Activated CD8-positive, alpha-beta memory T cell treated with anti-CD3 and anti-CD28 coated beads for 4 hours (primary cell): Measurements from ENCODE around the gene GORASP1.

ENCODE experiments used
- DNase-seq, 2 donors: peaks; one replicate each; pipeline ENCODE4 v3.0.0-alpha.2; 2020; ENCODE audit warnings: low read depth in 2 of 2

GORASP1 gene

DNA sequence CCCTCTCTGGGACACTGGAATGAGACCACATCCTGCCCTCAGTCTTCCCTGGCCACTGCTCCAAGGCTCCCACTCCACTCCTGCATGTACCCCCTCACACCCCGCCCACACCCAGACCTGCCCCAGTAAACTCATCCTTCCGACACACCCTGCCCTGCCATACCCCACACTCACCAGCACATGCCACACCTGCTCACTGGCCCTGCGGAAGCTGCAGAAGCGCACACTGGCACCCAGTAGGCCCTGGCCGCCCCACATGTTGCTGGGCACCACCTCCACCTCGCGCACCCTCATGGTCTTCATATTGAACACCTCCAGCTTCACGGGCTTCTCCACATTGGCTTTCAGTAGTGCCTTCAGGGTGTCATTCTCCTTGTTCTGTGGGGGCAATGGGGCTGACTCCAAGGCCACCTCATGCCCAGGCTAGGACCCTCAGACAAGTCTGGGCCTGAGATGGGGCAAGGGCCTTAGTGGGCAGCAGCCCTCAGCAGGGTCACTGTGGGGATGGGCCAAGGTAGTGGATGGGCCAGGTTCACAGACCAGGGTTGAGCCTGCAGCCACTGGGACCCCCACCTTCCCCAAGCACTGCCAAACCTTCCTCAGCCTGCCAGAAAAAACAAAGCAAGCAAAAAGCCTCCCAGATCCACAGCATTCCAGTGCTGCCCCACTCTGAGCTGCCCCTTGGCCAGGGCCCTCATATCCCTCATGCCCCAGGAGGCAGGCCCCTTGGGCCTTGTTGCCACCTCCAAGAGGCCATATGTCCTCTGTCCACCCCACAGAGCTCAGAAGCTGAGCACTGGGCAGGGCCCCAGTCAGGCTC is 4.7 kb downstream of the GORASP1 start:
- no peak for DNase-seq

DNA sequence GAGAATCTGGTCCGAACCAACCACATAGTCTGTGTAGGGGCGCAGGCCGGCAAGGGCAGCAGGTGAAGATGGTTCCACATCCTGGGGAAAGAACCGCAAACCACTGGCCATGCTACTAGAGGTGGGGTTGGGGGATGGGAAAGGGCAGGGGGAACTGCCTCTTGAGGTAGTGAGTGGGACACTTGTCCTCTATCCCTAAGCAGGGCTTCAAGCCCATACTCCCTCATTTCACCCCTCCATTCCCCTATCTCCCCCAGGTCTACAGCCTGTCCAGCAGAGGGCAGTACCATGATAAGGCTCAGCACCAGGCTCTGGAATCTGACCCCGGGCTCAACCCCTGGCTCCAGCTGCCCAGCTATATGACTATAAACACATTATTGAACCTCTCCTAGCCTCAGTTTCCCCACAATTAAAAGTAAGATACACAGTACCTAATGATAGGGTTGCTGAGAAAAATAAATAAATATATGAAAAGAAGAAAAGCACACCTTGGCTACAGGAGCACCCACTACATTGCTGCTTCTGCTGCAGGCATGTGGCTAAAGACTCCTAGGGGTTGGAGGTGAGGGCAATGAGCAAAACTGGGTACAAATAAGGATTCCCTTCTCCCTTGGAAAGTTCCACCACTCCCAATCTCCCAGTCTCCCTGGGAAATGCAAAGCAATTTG is 6.3 kb downstream of the GORASP1 start:
- DNase-seq: peak in 1 of 2 donors; percentile 26

DNA sequence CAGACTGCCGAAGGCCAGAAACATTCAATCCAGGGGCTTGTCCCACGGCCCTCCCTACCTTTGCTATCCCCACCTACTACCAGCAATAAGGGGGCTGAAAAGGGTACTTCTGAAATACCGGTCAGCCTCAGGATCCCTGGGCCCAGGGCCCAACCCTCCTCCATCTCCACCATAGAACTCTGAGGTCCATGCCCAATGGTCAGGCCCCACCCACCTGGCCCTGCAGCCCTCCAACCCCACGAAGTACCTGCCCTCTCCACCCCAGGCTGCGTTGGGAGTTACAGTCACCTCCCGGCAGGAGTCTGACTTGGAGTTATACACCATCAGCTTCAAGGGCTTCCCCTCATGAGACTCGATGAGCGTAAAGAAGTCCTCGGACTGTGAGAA is 6.9 kb downstream of the GORASP1 start:
- no peak for DNase-seq

GRCh38 chr3:39099738-39100499 is 7.5 kb downstream of the GORASP1 start:
- no peak for DNase-seq

DNA sequence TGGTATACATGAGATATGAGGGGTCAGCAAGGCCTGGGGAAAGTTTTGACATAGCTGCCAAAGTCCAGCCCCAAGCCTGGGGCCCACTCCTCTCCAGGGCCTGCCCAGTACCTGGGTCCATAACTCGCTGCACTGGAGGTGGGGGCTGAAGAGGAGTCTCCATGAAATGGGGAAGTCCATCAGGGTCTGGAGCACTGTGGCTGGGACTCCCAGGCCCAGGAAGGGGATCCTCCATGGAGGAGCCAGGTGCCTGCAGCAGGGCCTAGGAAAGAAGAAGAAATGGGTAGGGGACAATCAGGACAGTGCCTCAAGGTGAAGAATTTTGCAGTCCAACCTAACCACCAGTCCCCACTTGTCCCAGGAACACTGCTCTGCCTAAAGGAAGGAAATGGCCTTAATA is 8.2 kb downstream of the GORASP1 start:
- no peak for DNase-seq

- no peak for DNase-seq
These were observed 8.9 kb downstream of the GORASP1 start for GRCh38 chr3:39098473-39099000.

GRCh38 chr3:39097716-39098472 is 9.5 kb downstream of the GORASP1 start:
- DNase-seq: no peak

GRCh38 chr3:39096775-39097174 is 10.7 kb downstream of the GORASP1 start:
- DNase-seq: no peak

- no peak for DNase-seq
These were observed 11.6 kb downstream of the GORASP1 start for GRCh38 chr3:39095778-39096177.

DNA sequence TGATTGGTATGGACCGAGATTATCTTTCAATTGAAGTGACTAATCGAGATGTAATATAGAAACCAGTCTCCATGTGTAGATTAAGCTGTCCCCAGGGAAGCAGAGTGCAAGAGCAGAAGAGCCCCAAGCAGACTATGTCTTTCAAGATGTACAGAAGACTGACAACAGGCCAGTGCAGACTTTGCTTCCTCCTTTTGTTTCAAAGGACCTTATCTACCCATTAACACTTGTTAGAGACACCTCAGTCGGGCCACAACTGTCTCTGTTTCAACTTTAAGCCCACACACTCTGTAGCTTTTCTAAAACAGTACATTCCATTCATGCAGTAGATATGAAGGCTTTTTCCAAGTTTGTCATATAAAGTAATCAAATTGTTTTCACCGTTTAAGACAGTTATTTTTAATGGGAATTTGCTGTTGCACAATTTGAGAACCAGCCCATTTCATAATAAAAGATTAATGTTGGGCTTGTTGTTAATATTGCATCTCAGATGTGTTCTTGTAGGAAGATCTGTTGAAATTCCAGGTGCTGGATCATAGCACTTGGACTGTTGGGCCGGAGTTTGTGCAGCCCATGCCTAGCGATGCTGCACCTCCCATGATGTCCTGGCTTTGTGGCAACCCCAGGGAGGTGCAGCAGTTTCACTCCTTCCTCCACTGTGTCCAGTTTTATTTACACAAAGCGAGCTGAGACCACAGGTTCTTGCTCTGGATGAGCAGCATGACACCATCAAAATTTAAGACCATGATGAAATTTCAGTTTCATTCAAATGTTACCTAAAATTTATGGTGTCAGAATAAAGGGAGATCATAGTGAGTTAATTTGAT is 12.4 kb downstream of the GORASP1 start:
- DNase-seq: no peak

- DNase-seq: no peak
These were observed 16.5 kb downstream of the GORASP1 start for GRCh38 chr3:39090922-39091321.

GRCh38 chr3:39088889-39089288 is 18.5 kb downstream of the GORASP1 start:
- DNase-seq: no peak

DNA sequence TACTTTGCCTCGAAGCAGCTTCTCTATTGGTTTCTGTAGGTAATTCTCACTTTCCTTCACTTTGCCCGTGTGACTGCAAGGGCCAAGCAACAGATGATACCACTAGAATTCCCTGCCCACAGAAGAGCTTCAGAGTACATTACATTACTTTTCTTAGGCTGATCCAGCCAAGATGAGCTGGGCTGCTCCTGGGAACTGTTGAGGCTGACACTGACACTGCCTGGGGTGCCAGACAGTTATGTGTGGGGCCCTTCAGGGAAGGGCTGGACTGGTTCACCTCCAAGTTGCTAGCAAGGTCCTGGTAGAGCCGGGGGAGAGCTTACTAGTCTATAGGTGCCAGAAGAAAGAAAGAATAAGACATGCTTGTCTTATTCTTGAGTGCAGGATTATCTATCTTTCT is 19.0 kb downstream of the GORASP1 start:
- no peak for DNase-seq

GRCh38 chr3:39086144-39086543 is 21.3 kb downstream of the GORASP1 start:
- no peak for DNase-seq

DNA sequence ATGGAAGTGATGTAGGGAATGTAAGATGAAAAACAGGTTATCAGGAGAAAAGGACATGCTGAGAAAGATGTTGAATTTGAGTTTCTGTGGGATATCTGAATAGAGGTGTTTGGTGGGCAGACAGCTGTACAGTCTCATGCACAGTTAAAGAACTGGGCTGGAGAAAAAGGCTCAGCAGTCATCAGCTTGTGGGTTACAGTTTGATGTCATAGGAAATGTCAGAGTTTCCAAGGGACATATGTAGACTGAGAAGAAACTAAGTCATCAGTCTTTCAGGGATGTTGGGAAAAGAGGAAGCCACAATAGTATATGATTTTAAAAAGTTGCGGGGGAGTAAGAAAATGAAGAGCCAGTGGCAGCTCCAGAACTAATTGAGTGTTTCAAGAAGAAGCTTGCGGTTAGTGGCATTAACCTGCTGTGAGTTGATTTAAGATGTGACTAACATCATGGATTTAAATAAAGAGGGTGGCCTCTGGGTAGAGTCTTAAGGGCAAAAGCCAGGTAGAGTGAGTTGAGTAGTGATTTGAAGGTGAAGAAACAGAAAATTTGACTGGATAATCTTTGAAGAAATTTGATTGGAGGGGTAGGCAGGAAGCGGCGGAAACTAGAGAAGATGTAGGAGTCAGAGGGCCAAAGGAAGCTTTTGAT is 24.6 kb downstream of the GORASP1 start:
- DNase-seq: no peak

DNA sequence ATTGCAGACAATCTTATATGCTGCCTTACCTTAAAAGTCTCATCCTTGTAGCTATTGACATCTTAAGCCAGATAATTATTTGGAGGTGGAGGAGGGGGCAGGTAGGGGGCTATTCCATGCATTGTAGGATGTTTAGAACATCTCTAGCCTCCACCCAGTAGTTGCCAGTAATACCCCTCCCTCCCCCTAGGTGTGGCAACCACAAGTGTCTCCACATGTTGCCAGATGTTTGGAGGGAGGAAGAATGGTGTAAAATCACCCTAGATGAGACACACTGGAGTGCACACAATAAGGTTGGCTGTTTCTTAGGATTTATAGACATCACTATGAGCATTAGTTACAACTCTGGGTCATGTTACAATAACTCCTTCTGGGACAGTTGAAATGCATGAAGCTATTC is 27.4 kb downstream of the GORASP1 start:
- DNase-seq: no peak

- DNase-seq: no peak
These were observed 27.9 kb downstream of the GORASP1 start for GRCh38 chr3:39079530-39079929.

DNA sequence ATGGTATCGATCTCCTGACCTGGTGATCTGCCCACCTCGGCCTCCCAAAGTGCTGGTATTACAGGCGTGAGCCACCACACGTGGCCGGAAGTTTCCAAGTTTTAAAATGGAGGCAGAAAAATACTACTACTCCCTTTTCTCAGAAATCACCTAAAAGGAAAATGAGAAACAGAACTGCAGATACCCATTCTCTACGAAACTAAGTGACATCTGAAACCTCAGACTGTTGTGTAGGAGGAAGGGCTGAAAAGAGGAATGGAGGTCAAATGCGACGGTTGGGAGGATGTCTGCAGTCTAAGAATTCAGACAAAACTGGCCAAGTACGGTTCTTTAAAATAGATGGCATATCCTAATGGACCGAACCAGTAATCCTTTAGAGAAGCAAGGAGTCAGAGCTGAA is 31.5 kb downstream of the GORASP1 start:
- no peak for DNase-seq

DNA sequence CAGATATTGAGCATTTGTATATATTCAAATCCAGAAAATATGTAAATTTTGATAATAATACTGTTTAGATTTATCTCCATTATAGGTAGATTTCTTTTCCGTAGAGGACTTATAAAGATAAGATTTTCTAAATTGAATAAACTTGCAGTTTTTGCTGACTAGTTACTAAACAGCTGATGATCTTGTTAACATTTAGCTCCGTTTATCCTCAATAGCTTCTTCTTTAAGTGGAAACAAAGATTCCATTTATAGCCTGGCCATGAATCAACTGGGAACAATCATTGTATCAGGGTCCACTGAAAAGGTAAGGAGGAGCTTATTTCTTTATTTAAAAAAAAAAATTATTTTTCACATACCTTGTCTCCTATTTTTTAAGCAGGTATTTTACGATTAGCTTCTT is 38.9 kb downstream of the GORASP1 start:
- no peak for DNase-seq

GRCh38 chr3:39067286-39067685 is 40.1 kb downstream of the GORASP1 start:
- DNase-seq: no peak
